Measurements from ENCODE around the gene CPXM2. TPM values are rescaled to one million over a fixed set of nuclear protein-coding genes. Genes with fewer than 3 reads are reported as not detected.

CPXM2 gene
- total RNA-seq, 1 experiment from 2014 or later = not detected

GRCh38 chr10:123833170-123833850 is 58.3 kb downstream of the CPXM2 start:
- no TSS peak for BruUV-seq (replicated peaks)
- no peak overlapping the region for H3K4me3 Mint-ChIP-seq (ENCODE audit: unreplicated experiment)
- no peaks in the 10 kb centered on the region for H3K36me3 Mint-ChIP-seq (ENCODE audit: insufficient read depth, unreplicated experiment)
- H3K27me3 Mint-ChIP-seq (ENCODE audit: insufficient read depth, unreplicated experiment) = peaks cover 29% of the 10 kb centered on the region
- TF ChIP-seq CTCF (IDR thresholded peaks at IDR 0.05; ENCODE audit: unreplicated experiment) = no peak
- ChIA-PET POLR2A (no interaction called here), CTCF (interaction anchor here (0.6 kb wide), 1 partner anchor 1268 kb away, joined by 3 read pairs; no protein-coding TSS in a partner anchor)
- peaks cover 6% of the 10 kb centered on the region for H3K9me3 Mint-ChIP-seq (ENCODE audit: unreplicated experiment)
- DNase-seq (ENCODE audit: unreplicated experiment) = no peak
- no peaks in the 10 kb centered on the region for H3K4me1 Mint-ChIP-seq (ENCODE audit: insufficient read depth, unreplicated experiment)
- no peak overlapping the region for H3K27ac Mint-ChIP-seq (ENCODE audit: low read depth, unreplicated experiment)
- intact Hi-C loops (cut with micrococcal nuclease) = no loop called here

GRCh38 chr10:123831259-123831658 is 60.3 kb downstream of the CPXM2 start:
- Mint-ChIP-seq H3K27me3 (ENCODE audit: insufficient read depth, unreplicated experiment) (peaks cover 9% of the 10 kb centered on the region), H3K9me3 (ENCODE audit: unreplicated experiment) (peaks cover 6% of the 10 kb centered on the region), H3K4me1 (ENCODE audit: insufficient read depth, unreplicated experiment) (peaks cover 6% of the 10 kb centered on the region), H3K36me3 (ENCODE audit: insufficient read depth, unreplicated experiment) (no peaks in the 10 kb centered on the region), H3K4me3 (ENCODE audit: unreplicated experiment) (no peak overlapping the region), H3K27ac (ENCODE audit: low read depth, unreplicated experiment) (no peak overlapping the region)
- DNase-seq (ENCODE audit: unreplicated experiment) = no peak
- BruUV-seq (replicated peaks) = no TSS peak
- no peak for TF ChIP-seq CTCF (IDR thresholded peaks at IDR 0.05; ENCODE audit: unreplicated experiment)
- ChIA-PET POLR2A (no interaction called here), CTCF (no interaction called here)
- intact Hi-C loops (cut with micrococcal nuclease) = no loop called here

- DNase-seq (ENCODE audit: unreplicated experiment) = no peak
- intact Hi-C loops (cut with micrococcal nuclease) = no loop called here
- peaks cover 9% of the 10 kb centered on the region for H3K9me3 Mint-ChIP-seq (ENCODE audit: unreplicated experiment)
- no peaks in the 10 kb centered on the region for H3K27me3 Mint-ChIP-seq (ENCODE audit: insufficient read depth, unreplicated experiment)
- H3K4me1 Mint-ChIP-seq (ENCODE audit: insufficient read depth, unreplicated experiment) = no peaks in the 10 kb centered on the region
- TF ChIP-seq CTCF (IDR thresholded peaks at IDR 0.05; ENCODE audit: unreplicated experiment) = no peak
- ChIA-PET POLR2A (no interaction called here), CTCF (interaction anchor here (0.6 kb wide), 1 partner anchor 119 kb away, joined by 3 read pairs; no protein-coding TSS in a partner anchor)
- no peak overlapping the region for H3K27ac Mint-ChIP-seq (ENCODE audit: low read depth, unreplicated experiment)
- no peaks in the 10 kb centered on the region for H3K36me3 Mint-ChIP-seq (ENCODE audit: insufficient read depth, unreplicated experiment)
- BruUV-seq (replicated peaks) = no TSS peak
- no peak overlapping the region for H3K4me3 Mint-ChIP-seq (ENCODE audit: unreplicated experiment)
Observed at GRCh38 chr10:123821136-123821535, 70.5 kb downstream of the CPXM2 start.

GRCh38 chr10:123809632-123810031 is 82.0 kb downstream of the CPXM2 start:
- DNase-seq (ENCODE audit: unreplicated experiment) = no peak
- intact Hi-C loops (cut with micrococcal nuclease) = no loop called here
- Mint-ChIP-seq H3K36me3 (ENCODE audit: insufficient read depth, unreplicated experiment) (no peaks in the 10 kb centered on the region), H3K4me1 (ENCODE audit: insufficient read depth, unreplicated experiment) (peaks cover 13% of the 10 kb centered on the region), H3K9me3 (ENCODE audit: unreplicated experiment) (no peaks in the 10 kb centered on the region), H3K27me3 (ENCODE audit: insufficient read depth, unreplicated experiment) (no peaks in the 10 kb centered on the region), H3K27ac (ENCODE audit: low read depth, unreplicated experiment) (no peak overlapping the region), H3K4me3 (ENCODE audit: unreplicated experiment) (no peak overlapping the region)
- ChIA-PET POLR2A (interaction anchor here (0.9 kb wide), 1 partner anchor 9 kb away, joined by 3 read pairs; no protein-coding TSS in a partner anchor), CTCF (interaction anchor here (0.7 kb wide), 1 partner anchor 678 kb away, joined by 3 read pairs; no protein-coding TSS in a partner anchor)
- no peak for TF ChIP-seq CTCF (IDR thresholded peaks at IDR 0.05; ENCODE audit: unreplicated experiment)
- no TSS peak for BruUV-seq (replicated peaks)
